ENCODE measurements around the gene MICOS13. TPM values are rescaled to one million over a fixed set of nuclear protein-coding genes. Genes with fewer than 3 reads are reported as not detected.
A peak's percentile ranks its signal among the peaks of the same experiment; 100 is the strongest.

MICOS13 gene
- total RNA-seq, 1 donor, result 21.0 TPM

DNA sequence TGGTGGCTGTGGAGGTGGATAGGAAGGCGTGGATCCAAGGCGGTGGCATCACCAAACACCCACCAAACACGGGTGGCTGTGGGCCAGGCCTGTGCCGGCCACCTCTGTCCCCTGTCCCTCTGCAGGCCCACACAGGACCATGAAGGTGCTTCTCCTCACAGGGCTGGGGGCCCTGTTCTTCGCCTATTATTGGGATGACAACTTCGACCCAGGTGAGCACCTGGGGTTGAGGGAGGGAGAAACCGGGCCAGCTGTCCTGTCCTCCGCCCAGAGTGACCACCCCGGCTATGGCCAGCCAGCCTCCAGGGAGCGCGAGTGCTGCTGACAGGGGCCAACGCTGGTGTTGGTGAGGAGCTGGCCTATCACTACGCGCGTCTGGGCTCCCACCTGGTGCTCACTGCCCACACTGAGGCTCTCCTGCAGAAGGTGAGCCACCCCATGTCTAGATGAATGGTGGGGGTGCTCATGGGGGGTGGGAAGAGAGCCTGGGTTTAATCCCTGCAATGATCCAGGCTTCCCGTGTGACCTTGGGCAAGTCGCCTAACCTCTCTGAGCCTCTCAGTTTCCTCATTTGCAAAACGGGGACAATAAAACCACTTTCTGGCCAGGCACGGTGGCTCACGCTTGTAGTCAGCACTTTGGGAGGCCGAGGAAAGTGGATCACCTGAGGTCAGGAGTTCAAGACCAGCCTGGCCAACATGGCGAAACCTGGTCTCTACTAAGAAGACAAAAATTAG lies 4.5 kb upstream of the MICOS13 start:
- peak; percentile 65 for DNase-seq (ENCODE audit: insufficient read length, low spot score, missing footprints)
- H3K4me3 ChIP-seq (ENCODE audit: insufficient read depth, low read length), result no peak overlapping the region
- no peak for TF ChIP-seq CTCF (IDR thresholded peaks at IDR 0.05; ENCODE audit: extremely low read depth, low read depth, low read length)
- H3K27me3 ChIP-seq (ENCODE audit: insufficient read depth, low read length), result no peaks in the 10 kb centered on the region
- peaks cover 4% of the 10 kb centered on the region for H3K79me2 ChIP-seq (ENCODE audit: insufficient read depth, low read length)
- no peak overlapping the region for H3K27ac ChIP-seq (ENCODE audit: low read depth, low read length)
- H4K20me1 ChIP-seq (ENCODE audit: insufficient read depth, low read length), result no peaks in the 10 kb centered on the region
- H3K9me3 ChIP-seq (ENCODE audit: low read depth, low read length), result no peaks in the 10 kb centered on the region
- H3K4me1 ChIP-seq (ENCODE audit: insufficient read depth, low read length), result peaks cover 5% of the 10 kb centered on the region
- H3K4me2 ChIP-seq (ENCODE audit: insufficient read depth, low read length), result no peak overlapping the region
- no peaks in the 10 kb centered on the region for H3K36me3 ChIP-seq (ENCODE audit: insufficient read depth, low read length)
- H2AFZ ChIP-seq (ENCODE audit: low read length), result no peak overlapping the region

- Histone ChIP-seq H3K9me3 (ENCODE audit: low read depth, low read length) (no peaks in the 10 kb centered on the region), H3K27ac (ENCODE audit: low read depth, low read length) (no peak overlapping the region), H3K36me3 (ENCODE audit: insufficient read depth, low read length) (no peaks in the 10 kb centered on the region), H4K20me1 (ENCODE audit: insufficient read depth, low read length) (no peaks in the 10 kb centered on the region), H3K4me3 (ENCODE audit: insufficient read depth, low read length) (no peak overlapping the region), H2AFZ (ENCODE audit: low read length) (no peak overlapping the region), H3K4me1 (ENCODE audit: insufficient read depth, low read length) (peaks cover 12% of the 10 kb centered on the region), H3K27me3 (ENCODE audit: insufficient read depth, low read length) (no peaks in the 10 kb centered on the region), H3K4me2 (ENCODE audit: insufficient read depth, low read length) (no peak overlapping the region), H3K79me2 (ENCODE audit: insufficient read depth, low read length) (peaks cover 12% of the 10 kb centered on the region)
- DNase-seq (ENCODE audit: insufficient read length, low spot score, missing footprints), result no peak
- TF ChIP-seq CTCF (IDR thresholded peaks at IDR 0.05; ENCODE audit: extremely low read depth, low read depth, low read length), result no peak
Observed at GRCh38 chr19:5683177-5683886, 3.0 kb upstream of the MICOS13 start.

DNA sequence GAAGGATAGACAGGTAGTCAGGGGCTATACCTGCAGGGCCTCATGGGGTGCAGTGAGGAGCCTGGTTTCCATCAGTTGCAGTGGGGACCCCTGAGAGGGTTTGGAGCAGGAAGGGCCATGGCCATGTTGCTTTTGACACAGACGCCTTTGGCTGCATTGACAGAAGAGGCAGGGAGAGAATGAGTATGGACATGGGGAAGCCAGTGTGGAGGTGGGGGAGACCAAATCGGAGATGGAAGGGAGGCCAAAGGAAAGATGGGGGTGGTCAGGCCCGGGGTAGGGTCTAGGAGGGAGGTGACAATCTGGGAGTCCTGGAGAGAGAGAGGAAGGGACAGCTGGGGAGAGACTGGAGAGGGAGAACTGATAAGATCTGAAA lies 1.8 kb upstream of the MICOS13 start:
- no peak overlapping the region for H3K4me2 ChIP-seq (ENCODE audit: insufficient read depth, low read length)
- peaks cover 12% of the 10 kb centered on the region for H3K79me2 ChIP-seq (ENCODE audit: insufficient read depth, low read length)

More for the DNA sequence above, 1.8 kb upstream of the MICOS13 start:
- no peak overlapping the region for H3K4me3 ChIP-seq (ENCODE audit: insufficient read depth, low read length)
- H3K27ac ChIP-seq (ENCODE audit: low read depth, low read length), result no peak overlapping the region
- H3K36me3 ChIP-seq (ENCODE audit: insufficient read depth, low read length), result no peaks in the 10 kb centered on the region
- H2AFZ ChIP-seq (ENCODE audit: low read length), result no peak overlapping the region
- H3K9me3 ChIP-seq (ENCODE audit: low read depth, low read length), result no peaks in the 10 kb centered on the region
- peaks cover 12% of the 10 kb centered on the region for H3K4me1 ChIP-seq (ENCODE audit: insufficient read depth, low read length)
- no peaks in the 10 kb centered on the region for H4K20me1 ChIP-seq (ENCODE audit: insufficient read depth, low read length)
- H3K27me3 ChIP-seq (ENCODE audit: insufficient read depth, low read length), result no peaks in the 10 kb centered on the region
- no peak for TF ChIP-seq CTCF (IDR thresholded peaks at IDR 0.05; ENCODE audit: extremely low read depth, low read depth, low read length)
- no peak for DNase-seq (ENCODE audit: insufficient read length, low spot score, missing footprints)

All from osteoblast (primary cell).